Trophoblast cell (in vitro differentiated cells and primary cell): Measurements from ENCODE around the gene VPS45.

ENCODE experiments used
- DNase-seq, 2 donors: peaks; one replicate each; pipeline ENCODE4 v3.0.0-alpha.2; 2016
- H2AFZ ChIP-seq: 2 replicates; pipeline ENCODE4 v1.6.1; 2013; ENCODE audit warnings: low read length, moderate library complexity, mild to moderate bottlenecking; ENCODE audit not compliant: insufficient read depth, poor library complexity
- H2AK5ac ChIP-seq: 2 replicates; pipeline ENCODE4 v1.6.1; 2013; ENCODE audit warnings: mild to moderate bottlenecking, low read length
- H2BK120ac ChIP-seq: 2 replicates; pipeline ENCODE4 v1.6.1; 2013; ENCODE audit warnings: low read length, mild to moderate bottlenecking, moderate library complexity; ENCODE audit not compliant: insufficient read depth, poor library complexity
- H2BK12ac ChIP-seq: 2 replicates; pipeline ENCODE4 v1.6.1; 2013; ENCODE audit warnings: mild to moderate bottlenecking, low read length, moderate library complexity
- H2BK5ac ChIP-seq: 2 replicates; pipeline ENCODE4 v1.6.1; 2013; ENCODE audit warnings: low read length, low read depth, moderate library complexity, mild to moderate bottlenecking; ENCODE audit not compliant: poor library complexity
- H3K14ac ChIP-seq: 2 replicates; pipeline ENCODE4 v1.6.1; 2013; ENCODE audit warnings: mild to moderate bottlenecking, low read length
- H3K18ac ChIP-seq: 2 replicates; pipeline ENCODE4 v1.6.1; 2013; ENCODE audit warnings: mild to moderate bottlenecking, low read length
- H3K23ac ChIP-seq: 2 replicates; pipeline ENCODE4 v1.6.1; 2013; ENCODE audit warnings: low read length
- H3K27ac ChIP-seq: 2 replicates; pipeline ENCODE4 v1.5.1; 2013; ENCODE audit warnings: low read depth, mild to moderate bottlenecking, inconsistent platforms, low read length, moderate library complexity
- H3K27me3 ChIP-seq: 2 replicates; pipeline ENCODE4 v1.6.1; 2013; ENCODE audit warnings: inconsistent platforms, mild to moderate bottlenecking, low read length, moderate library complexity; ENCODE audit not compliant: insufficient read depth
- H3K36me3 ChIP-seq, 2 experiments: 1 replicate in 1 of 2; 2 replicates in 1 of 2; pipeline ENCODE4 v1.6.1; 2013; ENCODE audit warnings: low read length in 2 of 2, mild to moderate bottlenecking in 2 of 2, moderate library complexity in 1 of 2; ENCODE audit not compliant: insufficient read depth in 2 of 2, control insufficient read depth in 1 of 2
- H3K4ac ChIP-seq: 2 replicates; pipeline ENCODE4 v1.6.1; 2013; ENCODE audit warnings: low read depth, mild to moderate bottlenecking, low read length, moderate library complexity
- H3K4me1 ChIP-seq, 2 experiments: 1 replicate in 1 of 2; 2 replicates in 1 of 2; pipeline ENCODE4 v1.6.1; 2013; ENCODE audit warnings: low read length in 2 of 2, mild to moderate bottlenecking in 2 of 2, moderate library complexity in 1 of 2; ENCODE audit not compliant: insufficient read depth in 2 of 2, control insufficient read depth in 1 of 2
- H3K4me2 ChIP-seq: 2 replicates; pipeline ENCODE4 v1.6.1; 2013; ENCODE audit warnings: inconsistent platforms, mild to moderate bottlenecking, low read length, moderate library complexity
- H3K4me3 ChIP-seq: 2 replicates; pipeline ENCODE4 v1.5.1; 2013; ENCODE audit warnings: mild to moderate bottlenecking, low read depth, low read length, inconsistent platforms
- H3K79me1 ChIP-seq: one replicate; pipeline ENCODE4 v1.6.1; 2013; ENCODE audit warnings: low read length
- H3K79me2 ChIP-seq: 2 replicates; pipeline ENCODE4 v1.6.1; 2013; ENCODE audit warnings: low read length, mild to moderate bottlenecking; ENCODE audit not compliant: control insufficient read depth, insufficient read depth, poor library complexity
- H3K9ac ChIP-seq: 2 replicates; pipeline ENCODE4 v1.6.1; 2013; ENCODE audit warnings: mild to moderate bottlenecking, low read length
- H3K9me3 ChIP-seq: 2 replicates; pipeline ENCODE4 v1.6.1; 2013; ENCODE audit warnings: low read depth, mild to moderate bottlenecking, control low read depth, inconsistent platforms, low read length; ENCODE audit not compliant: insufficient read depth
- H4K12ac ChIP-seq: 2 replicates; pipeline ENCODE4 v1.6.1; 2013; ENCODE audit warnings: low read depth, mild to moderate bottlenecking, low read length, moderate library complexity
- H4K8ac ChIP-seq: 2 replicates; pipeline ENCODE4 v1.6.1; 2013; ENCODE audit warnings: low read depth, mild to moderate bottlenecking, low read length, moderate library complexity
- H4K91ac ChIP-seq: one replicate; pipeline ENCODE4 v1.6.1; 2013; ENCODE audit warnings: low read depth, mild to moderate bottlenecking, low read length, moderate library complexity
- WGBS: extraction: QIAGEN DNeasy Blood & Tissue Kit; methylation state at CpG from one replicate; pipeline ENCODE4 v1.1.7; 2013; ENCODE audit warnings: missing lambda C conversion rate; ENCODE audit not compliant: insufficient read length, insufficient coverage; ENCODE audit errors: extremely low coverage; 5-methylcytosine and 5-hydroxymethylcytosine counted together

VPS45 gene

DNA sequence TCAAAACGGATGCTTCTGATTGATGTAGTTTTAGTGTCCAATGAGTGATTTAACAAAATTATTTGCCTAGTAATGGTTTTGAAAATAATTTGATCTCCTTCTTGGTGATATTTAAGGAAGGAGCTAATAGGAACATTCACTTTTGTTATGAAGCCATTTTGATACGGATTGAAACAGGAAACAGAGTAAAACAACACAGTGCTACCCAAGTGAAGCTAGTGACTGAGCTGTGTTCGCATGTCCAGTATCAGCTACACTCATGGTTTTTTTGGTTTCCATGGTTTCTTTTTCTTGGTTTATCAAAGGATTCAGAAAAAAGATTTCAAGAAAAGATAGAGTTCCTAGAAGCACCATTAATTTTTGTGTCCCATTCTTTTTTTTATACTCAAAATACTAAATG, 42.0 kb downstream of the VPS45 start:
- DNase-seq, result no peak
- no peak overlapping the region for H3K14ac ChIP-seq
- H3K79me2 ChIP-seq, result no peaks in the 10 kb centered on the region
- WGBS, result no CpG with 5 or more reads among the region's 3 CpGs
- no peaks in the 10 kb centered on the region for H3K9me3 ChIP-seq
- H4K12ac ChIP-seq, result no peak overlapping the region
- no peak overlapping the region for H3K4me2 ChIP-seq
- H3K27ac ChIP-seq, result no peak overlapping the region
- H3K4ac ChIP-seq, result no peak overlapping the region
- no peak overlapping the region for H2BK12ac ChIP-seq
- no peak overlapping the region for H3K4me3 ChIP-seq
- no peak overlapping the region for H3K23ac ChIP-seq
- no peaks in the 10 kb centered on the region for H3K79me1 ChIP-seq
- no peak overlapping the region for H4K91ac ChIP-seq
- no peaks in the 10 kb centered on the region for H3K27me3 ChIP-seq
- no peak overlapping the region for H2AK5ac ChIP-seq
- no peaks in the 10 kb centered on the region for H3K4me1 ChIP-seq
- peaks cover 0 to 2% of the 10 kb centered on the region in 2 experiments for H3K36me3 ChIP-seq
- no peak overlapping the region for H3K9ac ChIP-seq
- H2BK5ac ChIP-seq, result no peak overlapping the region
- H3K18ac ChIP-seq, result no peak overlapping the region
- no peak overlapping the region for H4K8ac ChIP-seq
- no peak overlapping the region for H2AFZ ChIP-seq
- H2BK120ac ChIP-seq, result no peak overlapping the region

DNA sequence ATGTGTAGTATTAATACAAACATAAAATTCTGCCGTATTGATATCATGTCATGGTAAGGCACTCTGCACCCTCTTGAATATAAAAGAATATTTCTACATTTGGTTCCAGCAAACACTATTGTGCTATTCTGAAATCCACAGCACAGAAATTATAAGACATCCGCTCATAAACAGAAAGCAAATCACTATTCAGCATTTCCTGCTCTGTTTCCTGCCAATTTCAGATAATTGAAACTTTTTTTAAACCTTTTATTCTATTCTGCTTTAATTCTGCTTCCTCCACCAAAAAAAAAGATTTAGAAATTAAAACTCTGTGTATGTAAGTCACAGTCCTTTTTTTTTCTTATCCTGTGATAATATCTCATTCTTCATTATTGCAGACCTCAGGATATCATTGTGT, 42.5 kb downstream of the VPS45 start:
- Histone ChIP-seq H4K91ac (no peak overlapping the region), H3K4me3 (no peak overlapping the region), H4K8ac (no peak overlapping the region), H2BK5ac (no peak overlapping the region), H3K9ac (no peak overlapping the region), H3K36me3 (peaks cover 0 to 2% of the 10 kb centered on the region in 2 experiments), H3K4me1 (no peaks in the 10 kb centered on the region), H3K79me1 (no peaks in the 10 kb centered on the region), H3K23ac (no peak overlapping the region), H3K79me2 (no peaks in the 10 kb centered on the region), H2AK5ac (no peak overlapping the region), H3K4me2 (no peak overlapping the region), H3K18ac (no peak overlapping the region), H3K4ac (no peak overlapping the region), H2BK120ac (no peak overlapping the region), H3K14ac (no peak overlapping the region), H3K27me3 (no peaks in the 10 kb centered on the region), H2BK12ac (no peak overlapping the region), H2AFZ (no peak overlapping the region), H3K9me3 (no peaks in the 10 kb centered on the region), H3K27ac (no peak overlapping the region), H4K12ac (no peak overlapping the region)
- DNase-seq, result no peak
- WGBS, result no CpG with 5 or more reads among the region's 2 CpGs

DNA sequence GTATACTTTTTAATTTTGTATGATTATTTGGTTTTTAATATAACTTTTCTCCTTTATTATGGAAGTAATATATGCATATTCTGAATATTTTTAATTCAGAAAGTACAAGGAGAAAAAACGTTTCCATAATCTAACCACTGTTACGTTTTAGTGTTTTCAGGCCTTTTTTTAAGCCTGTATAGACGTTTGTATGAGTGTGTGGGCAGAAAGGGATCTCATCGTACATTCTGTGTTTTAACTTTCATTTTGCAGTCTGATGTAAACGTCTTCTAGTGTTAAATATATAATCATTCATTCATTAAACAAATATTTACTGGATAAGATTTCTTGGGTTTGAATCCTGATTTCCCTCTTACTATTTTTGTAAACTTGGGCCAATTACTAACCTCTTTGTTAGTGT, 44.1 kb downstream of the VPS45 start:
- no peaks in the 10 kb centered on the region for H3K79me1 ChIP-seq
- peaks cover 0 to 2% of the 10 kb centered on the region in 2 experiments for H3K36me3 ChIP-seq
- H2BK5ac ChIP-seq, result no peak overlapping the region
- H2AK5ac ChIP-seq, result no peak overlapping the region
- DNase-seq, result no peak
- H2BK120ac ChIP-seq, result no peak overlapping the region
- H3K9ac ChIP-seq, result no peak overlapping the region
- H3K79me2 ChIP-seq, result no peaks in the 10 kb centered on the region
- no peak overlapping the region for H3K4me2 ChIP-seq
- no peak overlapping the region for H3K18ac ChIP-seq
- no peak overlapping the region for H4K8ac ChIP-seq
- H3K14ac ChIP-seq, result no peak overlapping the region
- H2BK12ac ChIP-seq, result no peak overlapping the region
- H4K12ac ChIP-seq, result no peak overlapping the region
- H3K4me1 ChIP-seq, result no peaks in the 10 kb centered on the region
- no peak overlapping the region for H3K4me3 ChIP-seq
- no peak overlapping the region for H4K91ac ChIP-seq
- H3K4ac ChIP-seq, result no peak overlapping the region
- H3K9me3 ChIP-seq, result no peaks in the 10 kb centered on the region
- no CpG with 5 or more reads among the region's 5 CpGs for WGBS
- no peaks in the 10 kb centered on the region for H3K27me3 ChIP-seq
- no peak overlapping the region for H2AFZ ChIP-seq
- no peak overlapping the region for H3K23ac ChIP-seq
- no peak overlapping the region for H3K27ac ChIP-seq

DNA sequence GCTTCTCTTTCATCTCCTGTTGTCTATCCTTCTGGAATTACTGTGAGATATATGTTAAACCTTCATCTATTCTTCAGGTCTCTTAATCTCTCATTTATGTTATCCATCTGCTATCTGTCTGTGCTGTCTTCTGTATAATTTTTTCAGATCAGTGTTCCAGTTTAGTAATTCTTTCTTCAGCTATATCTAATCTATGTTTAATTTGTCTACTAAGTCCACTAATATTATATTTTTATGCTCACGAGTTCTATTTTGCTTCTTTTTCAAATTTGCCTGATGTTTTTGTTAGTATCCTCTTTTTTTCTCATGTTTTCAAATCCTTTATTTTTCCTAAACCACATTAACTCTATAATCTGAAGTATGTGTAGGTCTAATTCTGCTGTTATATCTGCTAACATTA, 47.5 kb downstream of the VPS45 start:
- Histone ChIP-seq H3K18ac (no peak overlapping the region), H3K27ac (no peak overlapping the region), H4K8ac (no peak overlapping the region), H2AK5ac (no peak overlapping the region), H2AFZ (no peak overlapping the region), H3K36me3 (peaks cover 0 to 2% of the 10 kb centered on the region in 2 experiments), H3K4ac (no peak overlapping the region), H3K9ac (no peak overlapping the region), H3K4me1 (no peaks in the 10 kb centered on the region), H2BK120ac (no peak overlapping the region), H3K27me3 (no peaks in the 10 kb centered on the region), H4K91ac (no peak overlapping the region), H3K14ac (no peak overlapping the region), H3K79me2 (no peaks in the 10 kb centered on the region), H3K79me1 (no peaks in the 10 kb centered on the region), H2BK5ac (no peak overlapping the region), H2BK12ac (no peak overlapping the region), H4K12ac (no peak overlapping the region), H3K4me3 (no peak overlapping the region), H3K23ac (no peak overlapping the region), H3K4me2 (no peak overlapping the region), H3K9me3 (no peaks in the 10 kb centered on the region)
- no peak for DNase-seq
- no CpG with 5 or more reads among the region's 1 CpG for WGBS
